Measurements from ENCODE around the gene ELAVL1.

ELAVL1 gene

DNA sequence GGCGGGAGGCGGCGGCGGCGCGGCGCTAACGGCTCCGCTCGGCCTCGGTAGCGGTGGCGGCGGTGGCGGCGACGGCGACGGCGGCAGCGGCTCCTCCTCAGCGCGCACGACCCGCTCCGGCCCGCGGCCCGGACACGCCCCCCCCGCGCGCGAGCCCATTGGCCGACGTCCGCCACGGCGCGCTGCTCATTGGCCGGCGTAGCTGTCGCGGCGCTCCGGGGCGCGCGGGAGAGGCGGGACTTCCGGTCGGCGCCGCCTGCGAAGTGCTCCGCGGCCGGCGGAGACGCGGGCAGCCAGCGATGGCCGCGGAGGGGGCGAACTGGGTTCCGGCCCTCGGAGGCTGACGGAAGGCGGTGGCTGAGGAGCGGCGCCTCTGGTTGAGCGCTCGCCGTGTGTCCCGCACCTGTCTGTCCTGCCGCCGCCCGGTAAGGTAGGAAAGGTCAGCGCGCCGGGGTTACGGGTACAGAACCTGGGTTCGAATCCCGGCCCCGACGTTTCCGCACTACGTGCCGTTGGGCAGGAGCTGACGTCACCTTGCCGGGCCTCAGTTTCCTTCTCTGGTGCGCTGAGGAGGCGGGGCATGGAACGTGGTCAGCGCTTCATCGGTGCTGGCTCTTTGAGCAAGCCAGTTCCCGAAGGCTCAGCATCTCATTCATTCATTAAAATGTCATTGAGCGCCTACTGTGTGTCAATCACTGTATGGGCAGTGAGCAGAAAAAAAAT is at the start of gene ELAVL1:
TSS of gene ELAVL1 (minus strand) at position 108 of the 723 bp plus-strand sequence. CDS start 13,826 bp downstream, outside the sequence.
- peak; percentile 66 for DNase-seq (ENCODE audit: low read depth)
- H3K4me3 ChIP-seq (ENCODE audit: low read depth, low read length): peak within 1 kb of the TSS; percentile 88
- in situ Hi-C loops (cut with HindIII; ENCODE audit: low sequenced_read_pairs): no loop called here
- TF ChIP-seq, protein P1, sequence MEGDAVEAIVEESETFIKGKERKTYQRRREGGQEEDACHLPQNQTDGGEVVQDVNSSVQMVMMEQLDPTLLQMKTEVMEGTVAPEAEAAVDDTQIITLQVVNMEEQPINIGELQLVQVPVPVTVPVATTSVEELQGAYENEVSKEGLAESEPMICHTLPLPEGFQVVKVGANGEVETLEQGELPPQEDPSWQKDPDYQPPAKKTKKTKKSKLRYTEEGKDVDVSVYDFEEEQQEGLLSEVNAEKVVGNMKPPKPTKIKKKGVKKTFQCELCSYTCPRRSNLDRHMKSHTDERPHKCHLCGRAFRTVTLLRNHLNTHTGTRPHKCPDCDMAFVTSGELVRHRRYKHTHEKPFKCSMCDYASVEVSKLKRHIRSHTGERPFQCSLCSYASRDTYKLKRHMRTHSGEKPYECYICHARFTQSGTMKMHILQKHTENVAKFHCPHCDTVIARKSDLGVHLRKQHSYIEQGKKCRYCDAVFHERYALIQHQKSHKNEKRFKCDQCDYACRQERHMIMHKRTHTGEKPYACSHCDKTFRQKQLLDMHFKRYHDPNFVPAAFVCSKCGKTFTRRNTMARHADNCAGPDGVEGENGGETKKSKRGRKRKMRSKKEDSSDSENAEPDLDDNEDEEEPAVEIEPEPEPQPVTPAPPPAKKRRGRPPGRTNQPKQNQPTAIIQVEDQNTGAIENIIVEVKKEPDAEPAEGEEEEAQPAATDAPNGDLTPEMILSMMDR (IDR thresholded peaks at IDR 0.05; ENCODE audit: low read depth, low read length, missing control alignments): no peak

DNA sequence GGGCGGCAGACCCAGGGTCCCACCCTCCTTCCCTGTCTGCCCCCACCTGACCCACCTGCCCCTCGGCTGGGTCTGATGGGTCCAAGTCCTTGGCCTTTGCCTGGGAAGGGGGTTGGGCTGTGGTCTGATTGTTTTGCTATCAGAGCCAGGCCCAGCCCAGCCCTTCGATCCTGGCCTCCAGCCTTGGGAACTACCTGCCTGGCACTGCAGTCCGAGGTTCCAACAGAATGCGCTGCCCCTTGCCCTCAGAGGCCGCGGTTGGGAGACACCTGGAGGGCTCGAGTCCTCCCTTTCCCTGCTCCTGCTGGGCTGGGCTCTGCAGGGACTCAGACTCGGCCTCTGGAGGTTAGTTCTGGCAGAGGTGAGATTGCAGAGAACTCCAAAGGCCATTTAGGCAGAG is 48.7 kb upstream of the ELAVL1 start:
- TF ChIP-seq, protein P1 (IDR thresholded peaks at IDR 0.05; ENCODE audit: low read depth, low read length, missing control alignments): no peak
- H3K4me3 ChIP-seq (ENCODE audit: low read depth, low read length): no peak overlapping the region
- no peak for DNase-seq (ENCODE audit: low read depth)
- in situ Hi-C loops (cut with HindIII; ENCODE audit: low sequenced_read_pairs): no loop called here

DNA sequence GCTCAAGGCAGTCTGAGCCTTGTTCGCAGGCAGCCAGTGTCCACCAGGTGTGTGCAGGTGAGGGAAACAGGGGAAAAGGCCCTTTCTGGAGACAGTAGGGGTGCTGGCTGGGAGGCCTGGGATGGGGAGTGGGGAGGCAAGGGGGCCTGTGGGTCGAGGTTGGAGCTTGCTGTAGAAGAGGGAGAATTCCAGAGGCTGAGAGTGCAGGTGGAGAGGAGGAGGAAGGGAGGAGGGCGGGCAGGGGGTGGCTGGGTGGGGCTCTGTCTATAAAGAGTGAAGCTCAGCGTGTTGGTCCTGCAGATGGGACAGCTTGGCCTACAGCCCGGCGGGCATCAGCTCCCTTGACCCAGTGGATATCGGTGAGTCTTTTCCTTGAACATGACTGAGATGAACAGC is 47.0 kb upstream of the ELAVL1 start, which contains the start of gene CCL25:
TSS of gene CCL25 (plus strand) at position 297 of the 396 bp plus-strand sequence. CDS start 290 bp downstream, outside the sequence.
- no peak within 1 kb of the TSS for H3K4me3 ChIP-seq (ENCODE audit: low read depth, low read length)
- TF ChIP-seq, protein P1 (IDR thresholded peaks at IDR 0.05; ENCODE audit: low read depth, low read length, missing control alignments): no peak
- DNase-seq (ENCODE audit: low read depth): no peak
- in situ Hi-C loops (cut with HindIII; ENCODE audit: low sequenced_read_pairs): no loop called here

DNA sequence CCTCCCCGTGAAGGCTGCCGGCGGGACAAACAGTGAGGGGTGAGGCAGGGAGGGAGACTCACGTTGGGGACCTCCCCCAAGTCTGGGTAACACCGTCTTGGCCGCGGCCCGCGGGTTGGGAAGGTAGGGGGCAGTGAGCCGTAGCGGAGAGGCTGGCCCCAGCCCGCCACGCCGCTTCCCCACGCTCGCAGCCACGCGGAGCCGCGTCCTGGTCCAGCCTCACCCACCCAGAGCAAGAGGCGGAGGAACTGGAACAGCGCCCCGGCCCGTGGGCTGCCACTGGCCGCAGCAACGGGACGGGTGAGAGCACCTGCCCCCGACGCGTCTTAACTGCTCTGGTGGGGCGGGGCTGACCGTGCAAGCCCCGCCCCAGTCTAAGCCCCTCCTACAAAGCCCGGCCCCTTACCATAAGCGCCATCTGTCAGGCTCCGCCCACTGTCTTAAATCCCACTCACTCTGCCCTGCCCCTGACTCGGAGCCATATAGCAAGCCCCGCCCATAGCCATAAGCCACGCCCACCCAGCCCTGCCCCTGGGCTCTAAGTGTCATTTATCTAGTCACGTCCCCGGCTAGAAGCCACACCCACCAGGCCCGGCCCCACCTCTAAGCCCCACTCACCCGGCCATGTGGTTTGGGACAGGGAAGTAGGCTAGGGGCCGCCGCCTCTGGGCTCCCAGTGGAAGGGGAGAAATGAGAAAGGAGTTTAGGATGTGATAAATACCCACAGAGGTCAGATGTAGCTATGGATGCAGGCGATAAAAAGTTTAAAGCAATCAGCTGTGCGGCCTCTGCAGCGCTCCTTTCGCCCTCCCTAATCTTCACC is 45.0 kb upstream of the ELAVL1 start:
- H3K4me3 ChIP-seq (ENCODE audit: low read depth, low read length): peak overlapping the region; percentile 10
- TF ChIP-seq, protein P1 (IDR thresholded peaks at IDR 0.05; ENCODE audit: low read depth, low read length, missing control alignments): no peak
- in situ Hi-C loops (cut with HindIII; ENCODE audit: low sequenced_read_pairs): no loop called here
- DNase-seq (ENCODE audit: low read depth): peak; percentile 15

DNA sequence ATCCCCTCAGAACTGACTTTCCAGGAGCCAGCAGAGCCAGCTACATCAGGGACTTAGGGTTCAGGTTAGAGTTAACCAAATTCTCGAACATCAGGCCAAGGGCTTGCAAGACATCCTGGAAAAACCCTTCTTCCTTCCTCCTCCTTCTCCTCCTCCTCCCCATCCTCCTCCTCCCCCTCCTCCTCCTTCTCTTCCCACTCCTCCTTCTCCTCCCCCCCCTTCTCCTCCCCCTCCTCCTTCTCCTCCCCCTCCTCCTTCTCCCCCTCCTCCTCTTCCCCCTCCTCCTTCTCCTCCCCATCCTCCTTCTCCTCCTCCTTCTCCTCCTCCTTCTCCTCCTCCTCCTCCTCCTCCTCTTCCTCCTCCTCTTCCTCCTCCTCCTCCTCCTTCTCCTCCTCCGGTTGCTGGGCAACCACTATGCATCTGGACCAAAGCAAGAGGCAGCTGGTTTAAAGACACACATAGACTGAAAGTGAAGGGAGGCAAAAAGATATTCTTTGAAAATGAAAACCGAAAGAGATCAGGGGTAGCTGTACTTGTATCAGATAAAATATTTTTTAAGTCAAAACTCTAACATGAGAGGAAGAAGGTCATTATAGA is 41.2 kb upstream of the ELAVL1 start:
- no peak for DNase-seq (ENCODE audit: low read depth)
- in situ Hi-C loops (cut with HindIII; ENCODE audit: low sequenced_read_pairs): no loop called here
- TF ChIP-seq, protein P1 (IDR thresholded peaks at IDR 0.05; ENCODE audit: low read depth, low read length, missing control alignments): no peak
- no peak overlapping the region for H3K4me3 ChIP-seq (ENCODE audit: low read depth, low read length)

DNA sequence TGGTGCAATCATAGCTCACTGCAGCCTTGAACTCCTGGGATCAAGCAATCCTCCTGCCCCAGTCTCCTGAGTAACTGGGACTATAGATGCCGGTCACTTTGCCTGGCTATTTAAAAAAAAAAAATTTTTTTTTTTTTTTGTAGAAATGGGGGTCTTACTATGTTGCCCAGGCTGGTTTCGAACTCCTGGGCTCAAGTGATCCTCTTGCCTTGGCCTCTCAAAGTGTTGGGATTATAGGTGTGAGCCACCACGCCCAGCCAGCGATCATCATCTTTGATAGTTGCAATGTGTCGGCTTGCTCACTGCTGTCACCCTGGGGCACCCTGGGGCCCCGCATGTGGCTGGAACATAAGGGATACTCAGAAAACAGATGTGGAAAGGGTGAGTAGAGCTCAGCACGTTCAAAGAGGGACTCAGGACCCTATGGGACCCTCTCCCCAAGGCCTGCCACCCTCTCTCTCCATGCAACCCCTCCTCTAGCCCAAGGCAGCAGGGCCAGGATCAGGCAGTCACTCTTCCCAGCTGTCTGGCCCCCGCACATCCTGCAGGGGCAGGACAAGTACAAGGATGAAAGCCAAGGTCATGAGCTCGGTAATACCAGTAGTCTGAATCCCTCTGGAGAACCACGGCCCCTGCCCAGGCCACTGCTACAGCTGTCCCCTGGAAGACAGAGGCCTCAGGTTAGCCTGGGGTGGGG is 40.6 kb upstream of the ELAVL1 start:
- TF ChIP-seq, protein P1 (IDR thresholded peaks at IDR 0.05; ENCODE audit: low read depth, low read length, missing control alignments): no peak
- in situ Hi-C loops (cut with HindIII; ENCODE audit: low sequenced_read_pairs): no loop called here
- H3K4me3 ChIP-seq (ENCODE audit: low read depth, low read length): no peak overlapping the region
- no peak for DNase-seq (ENCODE audit: low read depth)

Data from astrocyte of the cerebellum (primary cell).